ENCODE data around the gene PRKCA. TPM values are rescaled to one million over a fixed set of nuclear protein-coding genes. Genes with fewer than 3 reads are reported as not detected.
A peak's percentile ranks its signal among the peaks of the same experiment; 100 is the strongest.

The PRKCA gene
- total and polyA plus RNA-seq, 2 donors from 2014 or later: 8.0 to 50.8 TPM

DNA sequence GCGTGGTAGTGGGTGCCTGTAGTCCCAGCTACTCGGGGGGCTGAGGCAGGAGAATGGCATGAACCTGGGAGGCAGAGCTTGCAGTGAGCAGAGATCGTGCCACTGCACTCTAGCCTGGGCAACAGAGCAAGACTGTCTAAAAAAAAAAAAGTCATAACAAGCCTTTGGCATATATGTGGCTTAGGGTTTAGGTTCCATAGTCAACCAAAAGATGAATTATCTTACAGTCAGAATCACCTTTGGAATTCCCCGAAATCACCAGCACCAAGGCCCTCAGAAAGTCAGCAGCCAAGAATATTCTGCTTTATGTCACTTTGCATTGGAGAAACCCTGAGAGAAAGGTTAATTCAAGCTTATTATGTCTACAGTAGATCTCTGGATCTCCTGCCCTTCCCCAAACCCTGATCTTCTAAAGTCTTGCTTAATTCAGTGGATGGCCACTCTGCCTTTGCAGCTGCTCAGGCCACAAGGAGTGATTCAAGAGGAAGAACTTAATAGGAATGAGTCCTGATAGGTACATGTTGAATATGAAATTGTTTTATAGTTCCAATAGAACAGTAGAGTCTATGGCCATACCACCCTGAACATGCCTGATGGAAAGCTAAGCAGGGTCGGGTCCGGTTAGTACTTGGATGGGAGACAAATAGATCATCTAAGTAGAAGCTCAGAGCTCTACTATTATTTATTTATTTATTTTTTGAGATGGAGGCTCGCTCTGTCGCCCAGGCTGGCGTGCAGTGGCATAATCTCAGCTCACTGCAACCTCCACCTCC is 336.5 kb downstream of the PRKCA start:
- no peak for DNase-seq
- H3K9ac ChIP-seq (ENCODE audit: low read length in 3 of 3): no peak overlapping the region
- intact Hi-C loops (cut with DNase I): no loop called here
- TF ChIP-seq, protein P1, sequence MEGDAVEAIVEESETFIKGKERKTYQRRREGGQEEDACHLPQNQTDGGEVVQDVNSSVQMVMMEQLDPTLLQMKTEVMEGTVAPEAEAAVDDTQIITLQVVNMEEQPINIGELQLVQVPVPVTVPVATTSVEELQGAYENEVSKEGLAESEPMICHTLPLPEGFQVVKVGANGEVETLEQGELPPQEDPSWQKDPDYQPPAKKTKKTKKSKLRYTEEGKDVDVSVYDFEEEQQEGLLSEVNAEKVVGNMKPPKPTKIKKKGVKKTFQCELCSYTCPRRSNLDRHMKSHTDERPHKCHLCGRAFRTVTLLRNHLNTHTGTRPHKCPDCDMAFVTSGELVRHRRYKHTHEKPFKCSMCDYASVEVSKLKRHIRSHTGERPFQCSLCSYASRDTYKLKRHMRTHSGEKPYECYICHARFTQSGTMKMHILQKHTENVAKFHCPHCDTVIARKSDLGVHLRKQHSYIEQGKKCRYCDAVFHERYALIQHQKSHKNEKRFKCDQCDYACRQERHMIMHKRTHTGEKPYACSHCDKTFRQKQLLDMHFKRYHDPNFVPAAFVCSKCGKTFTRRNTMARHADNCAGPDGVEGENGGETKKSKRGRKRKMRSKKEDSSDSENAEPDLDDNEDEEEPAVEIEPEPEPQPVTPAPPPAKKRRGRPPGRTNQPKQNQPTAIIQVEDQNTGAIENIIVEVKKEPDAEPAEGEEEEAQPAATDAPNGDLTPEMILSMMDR (IDR thresholded peaks at IDR 0.05; ENCODE audit: borderline replicate concordance, extremely low read depth, insufficient read depth): no peak
- no peak for FAIRE-seq
- no peaks in the 10 kb centered on the region for H3K9me3 ChIP-seq (ENCODE audit: control insufficient read depth in 2 of 3, insufficient read depth in 1 of 3, low read length in 3 of 3)
- H3K27ac ChIP-seq (ENCODE audit: low read depth in 2 of 2, low read length in 2 of 2): no peak overlapping the region
- H3K4me1 ChIP-seq (ENCODE audit: control insufficient read depth in 2 of 3, insufficient read depth in 2 of 3, low read depth in 1 of 3, low read length in 3 of 3): no peaks in the 10 kb centered on the region
- no peaks in the 10 kb centered on the region for H3K36me3 ChIP-seq (ENCODE audit: control insufficient read depth in 2 of 3, insufficient read depth in 3 of 3, low read length in 3 of 3)
- no peaks in the 10 kb centered on the region for H3K27me3 ChIP-seq (ENCODE audit: control insufficient read depth, insufficient read depth, low read length)
- H3K4me3 ChIP-seq (ENCODE audit: low read length in 3 of 3): no peak overlapping the region

GRCh38 chr17:66643815-66644710 is 341.6 kb downstream of the PRKCA start:
- TF ChIP-seq, protein P1 (IDR thresholded peaks at IDR 0.05; ENCODE audit: borderline replicate concordance, extremely low read depth, insufficient read depth): no peak
- intact Hi-C loops (cut with DNase I): no loop called here
- H3K9me3 ChIP-seq (ENCODE audit: control insufficient read depth in 2 of 3, insufficient read depth in 1 of 3, low read length in 3 of 3): no peaks in the 10 kb centered on the region
- FAIRE-seq (no peak), DNase-seq (peak in 3 of 5 donors; percentile 14 to 33 (median 16))
- no peaks in the 10 kb centered on the region for H3K27me3 ChIP-seq (ENCODE audit: control insufficient read depth, insufficient read depth, low read length)
- no peaks in the 10 kb centered on the region for H3K4me1 ChIP-seq (ENCODE audit: control insufficient read depth in 2 of 3, insufficient read depth in 2 of 3, low read depth in 1 of 3, low read length in 3 of 3)
- H3K27ac ChIP-seq (ENCODE audit: low read depth in 2 of 2, low read length in 2 of 2): no peak overlapping the region
- no peak overlapping the region for H3K4me3 ChIP-seq (ENCODE audit: low read length in 3 of 3)
- H3K36me3 ChIP-seq (ENCODE audit: control insufficient read depth in 2 of 3, insufficient read depth in 3 of 3, low read length in 3 of 3): peaks cover 0 to 6% (median 3%) of the 10 kb centered on the region in 3 donors
- H3K9ac ChIP-seq (ENCODE audit: low read length in 3 of 3): no peak overlapping the region

- DNase-seq: no peak
- H3K36me3 ChIP-seq (ENCODE audit: control insufficient read depth in 2 of 3, insufficient read depth in 3 of 3, low read length in 3 of 3): peaks cover 0 to 6% (median 3%) of the 10 kb centered on the region in 3 donors
- H3K9ac ChIP-seq (ENCODE audit: low read length in 3 of 3): no peak overlapping the region
- H3K9me3 ChIP-seq (ENCODE audit: control insufficient read depth in 2 of 3, insufficient read depth in 1 of 3, low read length in 3 of 3): no peaks in the 10 kb centered on the region
- H3K27ac ChIP-seq (ENCODE audit: low read depth in 2 of 2, low read length in 2 of 2): no peak overlapping the region
- H3K4me1 ChIP-seq (ENCODE audit: control insufficient read depth in 2 of 3, insufficient read depth in 2 of 3, low read depth in 1 of 3, low read length in 3 of 3): no peaks in the 10 kb centered on the region
- no peak for FAIRE-seq
- TF ChIP-seq, protein P1 (IDR thresholded peaks at IDR 0.05; ENCODE audit: borderline replicate concordance, extremely low read depth, insufficient read depth): no peak
- H3K27me3 ChIP-seq (ENCODE audit: control insufficient read depth, insufficient read depth, low read length): no peaks in the 10 kb centered on the region
- no peak overlapping the region for H3K4me3 ChIP-seq (ENCODE audit: low read length in 3 of 3)
- intact Hi-C loops (cut with DNase I): no loop called here
Observed at GRCh38 chr17:66645259-66645658, 342.8 kb downstream of the PRKCA start.
